K562 (cell line): ENCODE measurements around the gene SPANXN3. TPM values are rescaled to one million over a fixed set of nuclear protein-coding genes. Genes with fewer than 3 reads are reported as not detected.

Experiments
- ATAC-seq: fragments of 200-7000 bp; cut with Tn5 transposase; 3 replicates; pipeline ENCODE4 v1.9.1; 2020; ENCODE audit warnings: moderate library complexity
- BruUV-seq: library from RNA; stranded (reverse); fragments of 400-500 nt; replicated peaks from 2 replicates; lab custom pipeline; 2021; lab: Mats Ljungman, UMichigan
- CTCF ChIA-PET: fragments of 300-600 bp; formaldehyde crosslinking; extraction: SDS; loops from one replicate; lab custom pipeline; 2021; ENCODE audit warnings: low intra/inter-chr PET ratio; lab: Yijun Ruan, JAX
- POLR2A ChIA-PET: fragments of 300-600, 350-650 bp; sonication (Branson Sonifier 250); formaldehyde crosslinking; extraction: SDS; loops from one replicate; lab custom pipeline; 2021; ENCODE audit warnings: antibody characterized with exemption, inconsistent platforms; lab: Yijun Ruan, JAX
- DNase-seq, 4 experiments: peaks; one replicate each; pipeline versions ENCODE4 v3.0.0 to v3.0.0-alpha.2; 2011 to 2018; ENCODE audit warnings: low spot score in 3 of 4, mixed read lengths in 3 of 4; ENCODE audit errors: extremely low read depth in 1 of 4
- FAIRE-seq: peaks from 2 replicates; lab custom pipeline; 2011; peaks lifted over from hg19 to GRCh38; lab: Jason Lieb, UNC
- H2AFZ ChIP-seq: 2 replicates; pipeline ENCODE4 v1.6.0; 2011; ENCODE audit warnings: low read depth, low read length, control low read depth, inconsistent platforms
- H3K27ac ChIP-seq: fragments of 200-600 bp; 3 replicates; pipeline ENCODE4 v1.8.0; 2011; ENCODE audit warnings: low read depth, mild to moderate bottlenecking, control low read depth, inconsistent platforms, low read length, moderate library complexity, mixed read lengths; ENCODE audit errors: extremely low read depth
- H3K27me3 ChIP-seq, 2 experiments: fragments of 300-600 bp in 1 of 2; 2 replicates in 1 of 2; 3 replicates in 1 of 2; pipeline versions ENCODE4 v1.6.0 to v1.8.0; 2011; ENCODE audit warnings: inconsistent platforms in 2 of 2, low read length in 2 of 2, mild to moderate bottlenecking in 1 of 2, mixed read lengths in 1 of 2, moderate library complexity in 1 of 2; ENCODE audit not compliant: control insufficient read depth in 2 of 2, insufficient read depth in 2 of 2
- H3K36me3 ChIP-seq: fragments of 300-600 bp; 3 replicates; pipeline ENCODE4 v1.8.0; 2011; ENCODE audit warnings: mild to moderate bottlenecking, low read length, inconsistent platforms; ENCODE audit not compliant: control insufficient read depth, insufficient read depth
- H3K4me1 ChIP-seq, 2 experiments: fragments of 200-600 bp in 1 of 2; replicated peaks in 1 of 2; 2 replicates in 1 of 2; 3 replicates in 1 of 2; pipeline versions ENCODE4 v1.5.1 to v1.8.0; 2011; ENCODE audit warnings: inconsistent platforms in 2 of 2, low read length in 2 of 2, mild to moderate bottlenecking in 1 of 2, mixed read lengths in 1 of 2, moderate library complexity in 1 of 2; ENCODE audit not compliant: control insufficient read depth in 2 of 2, insufficient read depth in 2 of 2
- H3K4me2 ChIP-seq: 2 replicates; pipeline ENCODE4 v1.6.1; 2011; ENCODE audit warnings: low read length, control low read depth, inconsistent platforms, mixed read lengths; ENCODE audit not compliant: insufficient read depth
- H3K4me3 ChIP-seq: fragments of 200-600 bp; sonication (generic), shearing (Covaris generic); 2 replicates; pipeline ENCODE4 v1.5.1; 2016; ENCODE audit warnings: control low read depth, inconsistent platforms
- H3K79me2 ChIP-seq: fragments of 200-600 bp; 3 replicates; pipeline ENCODE4 v1.8.0; 2011; ENCODE audit warnings: low read length, inconsistent platforms; ENCODE audit not compliant: control insufficient read depth, insufficient read depth
- H3K9ac ChIP-seq, 2 experiments: 2 replicates each; pipeline versions ENCODE4 v1.6.0 to v1.6.1; 2011; ENCODE audit warnings: low read depth in 2 of 2, low read length in 2 of 2, control low read depth in 1 of 2, inconsistent platforms in 1 of 2, mild to moderate bottlenecking in 1 of 2, mixed read lengths in 1 of 2; ENCODE audit not compliant: insufficient read depth in 1 of 2
- H3K9me1 ChIP-seq: one replicate; pipeline ENCODE4 v1.6.0; 2011; ENCODE audit warnings: inconsistent platforms, mild to moderate bottlenecking, low read length, moderate library complexity; ENCODE audit not compliant: control insufficient read depth, insufficient read depth
- H3K9me3 ChIP-seq: replicated peaks from 2 replicates; pipeline ENCODE4 v1.5.1; 2011; ENCODE audit warnings: low read depth, low read length, inconsistent platforms; ENCODE audit not compliant: control insufficient read depth, insufficient read depth
- H4K20me1 ChIP-seq: replicated peaks from 2 replicates; pipeline ENCODE4 v1.6.1; 2011; ENCODE audit warnings: low read length, inconsistent platforms, mixed read lengths; ENCODE audit not compliant: control insufficient read depth, insufficient read depth
- HNRNPK ChIP-seq: fragments of 200-400 bp; formaldehyde crosslinking; IDR thresholded peaks from one replicate; pipeline ENCODE4 v1.6.1; 2018; ENCODE audit warnings: mild to moderate bottlenecking, low read depth, low read length; ENCODE audit not compliant: poor library complexity, severe bottlenecking
- TBP ChIP-seq: optimal IDR thresholded peaks from 2 replicates; pipeline ENCODE3; 2011; ENCODE audit warnings: low read depth, low read length, improper control_type of control experiment
- ZKSCAN3 ChIP-seq: fragments of 250-450 bp; sonication (Bioruptor Pico); IDR thresholded peaks from 2 replicates; pipeline ENCODE4 v1.4.0; 2020
- ZNF75A ChIP-seq: fragments of 450-650 bp; formaldehyde crosslinking; IDR thresholded peaks from 2 replicates; pipeline ENCODE4 v1.4.0; 2020; ENCODE audit warnings: mild to moderate bottlenecking
- WGBS: fragments of 100-300 bp; shearing (Covaris generic); methylation state at CpG from one replicate; pipeline ENCODE4 v1.1.6; 2016; ENCODE audit warnings: low coverage, mixed read lengths; ENCODE audit not compliant: insufficient coverage; ENCODE audit errors: missing lambda C conversion rate; 5-methylcytosine and 5-hydroxymethylcytosine counted together
- in situ Hi-C: fragments of 300-500 bp; cut with MboI; formaldehyde crosslinking; loops from 4 replicates; pipeline ENCODE4 v1.15.0; 2018; ENCODE audit warnings: inconsistent platforms, mixed read lengths
- intact Hi-C: fragments of 100-400 bp; cut with micrococcal nuclease; formaldehyde crosslinking; loops from 2 replicates; pipeline ENCODE4 v1.14.2; 2022
- polyA plus RNA-seq, 8 experiments: library from polyadenylated mRNA; depleted of rRNA in 4 of 8; stranded (reverse) in 5 of 8; unstranded in 3 of 8; fragments of >200 nt; fragmentation: Nextera tagmentation in 2 of 8; fragmentation: Illumina TruSeq in 1 of 8; extraction: Ambion mirVana in 2 of 8; extraction: Trizol in 1 of 8; gene quantifications; 2 replicates each; pipeline versions ENCODE4 v1.2.1 to v1.2.3, GENCODE V29; 2011 to 2014; ENCODE audit warnings: inconsistent platforms in 1 of 8, missing spikeins in 1 of 8
- total RNA-seq, 7 experiments: library from RNA; depleted of rRNA in 6 of 7; stranded (reverse); fragments of >200 nt in 6 of 7; fragmentation: Illumina TruSeq in 2 of 7; extraction: Trizol in 2 of 7; gene quantifications; 2 replicates each; pipeline versions ENCODE4 v1.2.1 to v1.2.3, GENCODE V29; 2011 to 2021; ENCODE audit warnings: low replicate concordance in 1 of 7
- TF ChIP-seq, protein P1 (sequence below): sonication (generic); formaldehyde crosslinking; IDR thresholded peaks from 2 replicates; pipeline ENCODE4 v1.8.0; 2022; ENCODE audit warnings: missing genetic modification reagents, mild to moderate bottlenecking, borderline replicate concordance
- TF ChIP-seq, protein P2 (sequence below), 2 experiments: fragments of 450-650 bp; formaldehyde crosslinking in 1 of 2; IDR thresholded peaks; 2 replicates each; pipeline versions ENCODE4 v1.4.0 to v1.6.1; 2014 to 2020; ENCODE audit warnings: mild to moderate bottlenecking in 2 of 2, borderline replicate concordance in 1 of 2, low read depth in 1 of 2

The SPANXN3 gene
- total and polyA plus RNA-seq, 9 of the 15 experiments (the other 6 are each of a cell fraction or from before 2014, with no cell fraction given): not detected

DNA sequence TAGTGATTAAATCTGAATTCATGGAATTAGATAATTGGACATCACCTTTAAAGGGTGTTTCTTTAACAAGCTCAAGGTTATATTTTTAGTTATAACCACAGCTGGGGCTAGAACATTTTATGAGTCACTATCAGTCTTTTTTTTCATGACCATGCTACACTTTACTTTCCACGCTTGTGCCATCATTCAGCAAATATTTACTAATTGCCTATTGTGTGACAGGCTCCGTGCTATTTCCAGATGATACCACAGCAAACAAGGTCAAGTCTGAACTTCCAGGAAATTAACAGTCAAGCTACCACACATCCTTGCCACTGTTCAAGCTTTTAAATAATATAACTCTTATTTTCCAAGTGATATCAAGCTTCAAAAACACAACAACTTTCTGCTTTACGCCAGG is 16.5 kb downstream of the SPANXN3 start:
- ATAC-seq (no peak), FAIRE-seq (no peak), DNase-seq (no peak)
- H3K9ac ChIP-seq: no peak overlapping the region
- no peaks in the 10 kb centered on the region for H3K9me1 ChIP-seq
- POLR2A ChIA-PET: no interaction called here
- no peak overlapping the region for H3K27ac ChIP-seq
- WGBS: 0% methylated on average over 3 of the region's 3 CpGs
- no TSS peak for BruUV-seq
- no peaks in the 10 kb centered on the region for H3K27me3 ChIP-seq
- H2AFZ ChIP-seq: no peak overlapping the region
- H3K79me2 ChIP-seq: no peaks in the 10 kb centered on the region
- no peak overlapping the region for H3K4me2 ChIP-seq
- H3K4me3 ChIP-seq: no peak overlapping the region
- H3K4me1 ChIP-seq: no peaks in the 10 kb centered on the region
- no peaks in the 10 kb centered on the region for H3K36me3 ChIP-seq
- intact Hi-C loops: no loop called here
- CTCF ChIA-PET: no interaction called here
- H3K9me3 ChIP-seq: no peaks in the 10 kb centered on the region
- no peaks in the 10 kb centered on the region for H4K20me1 ChIP-seq
- in situ Hi-C loops: no loop called here
- TF ChIP-seq ZKSCAN3 (CRISPR knock-in tag): no peak
- TF ChIP-seq ZNF75A: no peak
- no peak for TF ChIP-seq HNRNPK
- TF ChIP-seq, protein P1, sequence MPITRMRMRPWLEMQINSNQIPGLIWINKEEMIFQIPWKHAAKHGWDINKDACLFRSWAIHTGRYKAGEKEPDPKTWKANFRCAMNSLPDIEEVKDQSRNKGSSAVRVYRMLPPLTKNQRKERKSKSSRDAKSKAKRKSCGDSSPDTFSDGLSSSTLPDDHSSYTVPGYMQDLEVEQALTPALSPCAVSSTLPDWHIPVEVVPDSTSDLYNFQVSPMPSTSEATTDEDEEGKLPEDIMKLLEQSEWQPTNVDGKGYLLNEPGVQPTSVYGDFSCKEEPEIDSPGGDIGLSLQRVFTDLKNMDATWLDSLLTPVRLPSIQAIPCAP (CRISPR knock-in tag): no peak
- no peak for TF ChIP-seq TBP
- TF ChIP-seq, protein P2, sequence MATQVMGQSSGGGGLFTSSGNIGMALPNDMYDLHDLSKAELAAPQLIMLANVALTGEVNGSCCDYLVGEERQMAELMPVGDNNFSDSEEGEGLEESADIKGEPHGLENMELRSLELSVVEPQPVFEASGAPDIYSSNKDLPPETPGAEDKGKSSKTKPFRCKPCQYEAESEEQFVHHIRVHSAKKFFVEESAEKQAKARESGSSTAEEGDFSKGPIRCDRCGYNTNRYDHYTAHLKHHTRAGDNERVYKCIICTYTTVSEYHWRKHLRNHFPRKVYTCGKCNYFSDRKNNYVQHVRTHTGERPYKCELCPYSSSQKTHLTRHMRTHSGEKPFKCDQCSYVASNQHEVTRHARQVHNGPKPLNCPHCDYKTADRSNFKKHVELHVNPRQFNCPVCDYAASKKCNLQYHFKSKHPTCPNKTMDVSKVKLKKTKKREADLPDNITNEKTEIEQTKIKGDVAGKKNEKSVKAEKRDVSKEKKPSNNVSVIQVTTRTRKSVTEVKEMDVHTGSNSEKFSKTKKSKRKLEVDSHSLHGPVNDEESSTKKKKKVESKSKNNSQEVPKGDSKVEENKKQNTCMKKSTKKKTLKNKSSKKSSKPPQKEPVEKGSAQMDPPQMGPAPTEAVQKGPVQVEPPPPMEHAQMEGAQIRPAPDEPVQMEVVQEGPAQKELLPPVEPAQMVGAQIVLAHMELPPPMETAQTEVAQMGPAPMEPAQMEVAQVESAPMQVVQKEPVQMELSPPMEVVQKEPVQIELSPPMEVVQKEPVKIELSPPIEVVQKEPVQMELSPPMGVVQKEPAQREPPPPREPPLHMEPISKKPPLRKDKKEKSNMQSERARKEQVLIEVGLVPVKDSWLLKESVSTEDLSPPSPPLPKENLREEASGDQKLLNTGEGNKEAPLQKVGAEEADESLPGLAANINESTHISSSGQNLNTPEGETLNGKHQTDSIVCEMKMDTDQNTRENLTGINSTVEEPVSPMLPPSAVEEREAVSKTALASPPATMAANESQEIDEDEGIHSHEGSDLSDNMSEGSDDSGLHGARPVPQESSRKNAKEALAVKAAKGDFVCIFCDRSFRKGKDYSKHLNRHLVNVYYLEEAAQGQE (IDR thresholded peaks at IDR 0.05; ENCODE audit: borderline replicate concordance): no peak
- TF ChIP-seq, protein P2 (CRISPR knock-in tag; IDR thresholded peaks at IDR 0.05; ENCODE audit: low read depth): no peak
